ENCODE results near the gene DNAAF8. TPM values are rescaled to one million over a fixed set of nuclear protein-coding genes. Genes with fewer than 3 reads are reported as not detected.

DNAAF8 gene
- 1.1 TPM for total RNA-seq

GRCh38 chr16:4734063-4734729 lies at the start of gene DNAAF8, which contains the start of gene ANKS3:
Gene DNAAF8, plus strand, starts transcription at chr16:4734537. Its CDS starts 1,978 bp downstream, at chr16:4736515.
Gene ANKS3, minus strand, starts transcription at chr16:4734271. Its CDS starts 4,122 bp downstream, at chr16:4730149.

GRCh38 chr16:4693296-4693955 lies 40.9 kb upstream of the DNAAF8 start, which contains the start of gene NUDT16L1:
Gene NUDT16L1, plus strand, starts transcription at chr16:4693562. Its CDS starts 165 bp downstream, at chr16:4693727.

GRCh38 chr16:4766875-4767628 lies 32.7 kb downstream of the DNAAF8 start, which contains the start of gene ZNF500:
Gene ZNF500, minus strand, starts transcription at chr16:4767162. Its CDS starts 1,184 bp downstream, at chr16:4765978.

GRCh38 chr16:4787627-4788482 lies 53.5 kb downstream of the DNAAF8 start, which contains the start of gene SEPTIN12:
Gene SEPTIN12, minus strand, starts transcription at chr16:4788345. Its CDS starts 700 bp downstream, at chr16:4787645.

GRCh38 chr16:4795181-4795827 lies 61.0 kb downstream of the DNAAF8 start, which contains the start of gene SMIM22:
Gene SMIM22, plus strand, starts transcription at chr16:4795369. Its CDS starts 366 bp downstream, at chr16:4795735.

Small RNAs within 50 kb of the gene (small RNA-seq; reads per million reads assigned to genes)
- not detected for gene RF00017 (ENCODE audit: low replicate concordance)

Other genes with a start within 250 kb of the DNAAF8 start
- gene CDIP1, start 195.8 kb upstream of the DNAAF8 start, total RNA-seq: 16.6 TPM
- gene C16orf96, start 178.2 kb upstream of the DNAAF8 start, total RNA-seq: 0.12 TPM
- gene UBALD1, start 119.6 kb upstream of the DNAAF8 start, total RNA-seq: 15.9 TPM
- 59.4 TPM for gene MGRN1, start 109.7 kb upstream of the DNAAF8 start, total RNA-seq
- 54.7 TPM for gene NUDT16L1, start 41.0 kb upstream of the DNAAF8 start, total RNA-seq
- 25.6 TPM for gene ANKS3, start 266 bp upstream of the DNAAF8 start, total RNA-seq
- 20.8 TPM for gene ZNF500, start 32.6 kb downstream of the DNAAF8 start, total RNA-seq
- gene SEPTIN12, start 53.8 kb downstream of the DNAAF8 start, total RNA-seq: not detected
- gene SMIM22, start 60.8 kb downstream of the DNAAF8 start, total RNA-seq: 10.1 TPM
- 19.6 TPM for gene ROGDI, start 68.1 kb downstream of the DNAAF8 start, total RNA-seq
- gene GLYR1, start 112.8 kb downstream of the DNAAF8 start, total RNA-seq: 67.5 TPM
- gene UBN1, start 112.9 kb downstream of the DNAAF8 start, total RNA-seq: 27.6 TPM
- 22.7 TPM for gene PPL, start 202.6 kb downstream of the DNAAF8 start, total RNA-seq
- 0.82 TPM for gene SEC14L5, start 223.8 kb downstream of the DNAAF8 start, total RNA-seq